ENCODE measurements around the gene CYB561A3.
A peak's percentile ranks its signal among the peaks of the same experiment; 100 is the strongest.

DNA sequence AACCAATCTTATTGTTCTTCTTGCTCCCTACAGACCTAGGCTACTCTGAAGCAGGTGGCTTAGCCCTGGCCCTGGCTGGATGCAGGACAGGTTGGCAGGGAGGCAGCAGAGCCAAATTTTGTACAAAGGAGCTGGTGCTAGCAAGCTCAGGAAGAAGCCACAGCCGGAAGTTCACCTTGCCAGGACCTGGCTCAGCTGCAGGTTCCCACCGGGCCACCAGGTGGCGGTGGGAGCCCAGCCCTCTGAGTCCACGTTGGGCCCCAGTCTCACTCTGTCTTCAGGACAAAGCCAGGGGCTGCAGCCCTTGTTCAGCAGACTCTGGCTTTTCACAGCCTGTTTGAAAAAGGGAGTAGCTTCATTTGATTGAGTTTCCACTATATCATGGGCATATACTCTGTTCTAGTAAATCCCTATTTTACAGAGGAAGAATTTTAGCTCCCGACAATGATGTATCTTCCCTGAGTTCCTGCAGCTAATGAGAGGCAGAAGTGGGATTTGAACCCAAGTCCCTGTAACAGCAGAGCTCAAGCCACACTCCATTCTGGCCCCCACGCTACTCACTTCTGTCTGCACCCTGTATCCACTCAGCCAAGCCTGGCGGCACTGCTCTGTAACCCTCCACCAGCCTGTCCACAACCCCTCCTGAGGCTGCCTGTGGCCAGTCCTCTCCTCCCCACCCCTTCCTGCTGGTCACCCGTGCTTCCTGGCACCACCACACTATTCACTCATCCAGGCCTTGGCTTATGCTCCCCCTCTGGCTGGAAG, 25.3 kb downstream of the CYB561A3 start:
- TF ChIP-seq, protein P1, sequence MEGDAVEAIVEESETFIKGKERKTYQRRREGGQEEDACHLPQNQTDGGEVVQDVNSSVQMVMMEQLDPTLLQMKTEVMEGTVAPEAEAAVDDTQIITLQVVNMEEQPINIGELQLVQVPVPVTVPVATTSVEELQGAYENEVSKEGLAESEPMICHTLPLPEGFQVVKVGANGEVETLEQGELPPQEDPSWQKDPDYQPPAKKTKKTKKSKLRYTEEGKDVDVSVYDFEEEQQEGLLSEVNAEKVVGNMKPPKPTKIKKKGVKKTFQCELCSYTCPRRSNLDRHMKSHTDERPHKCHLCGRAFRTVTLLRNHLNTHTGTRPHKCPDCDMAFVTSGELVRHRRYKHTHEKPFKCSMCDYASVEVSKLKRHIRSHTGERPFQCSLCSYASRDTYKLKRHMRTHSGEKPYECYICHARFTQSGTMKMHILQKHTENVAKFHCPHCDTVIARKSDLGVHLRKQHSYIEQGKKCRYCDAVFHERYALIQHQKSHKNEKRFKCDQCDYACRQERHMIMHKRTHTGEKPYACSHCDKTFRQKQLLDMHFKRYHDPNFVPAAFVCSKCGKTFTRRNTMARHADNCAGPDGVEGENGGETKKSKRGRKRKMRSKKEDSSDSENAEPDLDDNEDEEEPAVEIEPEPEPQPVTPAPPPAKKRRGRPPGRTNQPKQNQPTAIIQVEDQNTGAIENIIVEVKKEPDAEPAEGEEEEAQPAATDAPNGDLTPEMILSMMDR (IDR thresholded peaks at IDR 0.05), result peak; percentile 98 to 99 (median 98)
- TF ChIP-seq POLR2A (IDR thresholded peaks at IDR 0.05), result no peak

All from Peyer's patch (tissue), 4 donors.